ENCODE results near the gene NR6A1.

GRCh38 chr9:124747065-124747464, 24.0 kb downstream of the NR6A1 start:
- TF ChIP-seq CTCF (conservative IDR thresholded peaks at IDR 0.05; ENCODE audit: low read depth in 2 of 2) (no peak), EZH2phosphoT487 (IDR thresholded peaks at IDR 0.05; ENCODE audit: unreplicated experiment) (no peak), POLR2AphosphoS5 (IDR thresholded peaks at IDR 0.05; ENCODE audit: low read depth) (no peak), ZNF114 (CRISPR knock-in tag; IDR thresholded peaks at IDR 0.05) (no peak), EZH2 (IDR thresholded peaks at IDR 0.05; ENCODE audit: low read depth, unreplicated experiment) (no peak), NANOG (IDR thresholded peaks at IDR 0.05; ENCODE audit: borderline replicate concordance) (no peak), CREB1 (CRISPR knock-in tag; IDR thresholded peaks at IDR 0.05; ENCODE audit: low read depth) (no peak), JUNB (IDR thresholded peaks at IDR 0.05; ENCODE audit: unreplicated experiment) (no peak)
- TF ChIP-seq, protein P1, sequence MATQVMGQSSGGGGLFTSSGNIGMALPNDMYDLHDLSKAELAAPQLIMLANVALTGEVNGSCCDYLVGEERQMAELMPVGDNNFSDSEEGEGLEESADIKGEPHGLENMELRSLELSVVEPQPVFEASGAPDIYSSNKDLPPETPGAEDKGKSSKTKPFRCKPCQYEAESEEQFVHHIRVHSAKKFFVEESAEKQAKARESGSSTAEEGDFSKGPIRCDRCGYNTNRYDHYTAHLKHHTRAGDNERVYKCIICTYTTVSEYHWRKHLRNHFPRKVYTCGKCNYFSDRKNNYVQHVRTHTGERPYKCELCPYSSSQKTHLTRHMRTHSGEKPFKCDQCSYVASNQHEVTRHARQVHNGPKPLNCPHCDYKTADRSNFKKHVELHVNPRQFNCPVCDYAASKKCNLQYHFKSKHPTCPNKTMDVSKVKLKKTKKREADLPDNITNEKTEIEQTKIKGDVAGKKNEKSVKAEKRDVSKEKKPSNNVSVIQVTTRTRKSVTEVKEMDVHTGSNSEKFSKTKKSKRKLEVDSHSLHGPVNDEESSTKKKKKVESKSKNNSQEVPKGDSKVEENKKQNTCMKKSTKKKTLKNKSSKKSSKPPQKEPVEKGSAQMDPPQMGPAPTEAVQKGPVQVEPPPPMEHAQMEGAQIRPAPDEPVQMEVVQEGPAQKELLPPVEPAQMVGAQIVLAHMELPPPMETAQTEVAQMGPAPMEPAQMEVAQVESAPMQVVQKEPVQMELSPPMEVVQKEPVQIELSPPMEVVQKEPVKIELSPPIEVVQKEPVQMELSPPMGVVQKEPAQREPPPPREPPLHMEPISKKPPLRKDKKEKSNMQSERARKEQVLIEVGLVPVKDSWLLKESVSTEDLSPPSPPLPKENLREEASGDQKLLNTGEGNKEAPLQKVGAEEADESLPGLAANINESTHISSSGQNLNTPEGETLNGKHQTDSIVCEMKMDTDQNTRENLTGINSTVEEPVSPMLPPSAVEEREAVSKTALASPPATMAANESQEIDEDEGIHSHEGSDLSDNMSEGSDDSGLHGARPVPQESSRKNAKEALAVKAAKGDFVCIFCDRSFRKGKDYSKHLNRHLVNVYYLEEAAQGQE (IDR thresholded peaks at IDR 0.05; ENCODE audit: unreplicated experiment): no peak
- TF ChIP-seq, protein P2, sequence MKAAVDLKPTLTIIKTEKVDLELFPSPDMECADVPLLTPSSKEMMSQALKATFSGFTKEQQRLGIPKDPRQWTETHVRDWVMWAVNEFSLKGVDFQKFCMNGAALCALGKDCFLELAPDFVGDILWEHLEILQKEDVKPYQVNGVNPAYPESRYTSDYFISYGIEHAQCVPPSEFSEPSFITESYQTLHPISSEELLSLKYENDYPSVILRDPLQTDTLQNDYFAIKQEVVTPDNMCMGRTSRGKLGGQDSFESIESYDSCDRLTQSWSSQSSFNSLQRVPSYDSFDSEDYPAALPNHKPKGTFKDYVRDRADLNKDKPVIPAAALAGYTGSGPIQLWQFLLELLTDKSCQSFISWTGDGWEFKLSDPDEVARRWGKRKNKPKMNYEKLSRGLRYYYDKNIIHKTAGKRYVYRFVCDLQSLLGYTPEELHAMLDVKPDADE (IDR thresholded peaks at IDR 0.05): no peak
- TF ChIP-seq, protein P3, sequence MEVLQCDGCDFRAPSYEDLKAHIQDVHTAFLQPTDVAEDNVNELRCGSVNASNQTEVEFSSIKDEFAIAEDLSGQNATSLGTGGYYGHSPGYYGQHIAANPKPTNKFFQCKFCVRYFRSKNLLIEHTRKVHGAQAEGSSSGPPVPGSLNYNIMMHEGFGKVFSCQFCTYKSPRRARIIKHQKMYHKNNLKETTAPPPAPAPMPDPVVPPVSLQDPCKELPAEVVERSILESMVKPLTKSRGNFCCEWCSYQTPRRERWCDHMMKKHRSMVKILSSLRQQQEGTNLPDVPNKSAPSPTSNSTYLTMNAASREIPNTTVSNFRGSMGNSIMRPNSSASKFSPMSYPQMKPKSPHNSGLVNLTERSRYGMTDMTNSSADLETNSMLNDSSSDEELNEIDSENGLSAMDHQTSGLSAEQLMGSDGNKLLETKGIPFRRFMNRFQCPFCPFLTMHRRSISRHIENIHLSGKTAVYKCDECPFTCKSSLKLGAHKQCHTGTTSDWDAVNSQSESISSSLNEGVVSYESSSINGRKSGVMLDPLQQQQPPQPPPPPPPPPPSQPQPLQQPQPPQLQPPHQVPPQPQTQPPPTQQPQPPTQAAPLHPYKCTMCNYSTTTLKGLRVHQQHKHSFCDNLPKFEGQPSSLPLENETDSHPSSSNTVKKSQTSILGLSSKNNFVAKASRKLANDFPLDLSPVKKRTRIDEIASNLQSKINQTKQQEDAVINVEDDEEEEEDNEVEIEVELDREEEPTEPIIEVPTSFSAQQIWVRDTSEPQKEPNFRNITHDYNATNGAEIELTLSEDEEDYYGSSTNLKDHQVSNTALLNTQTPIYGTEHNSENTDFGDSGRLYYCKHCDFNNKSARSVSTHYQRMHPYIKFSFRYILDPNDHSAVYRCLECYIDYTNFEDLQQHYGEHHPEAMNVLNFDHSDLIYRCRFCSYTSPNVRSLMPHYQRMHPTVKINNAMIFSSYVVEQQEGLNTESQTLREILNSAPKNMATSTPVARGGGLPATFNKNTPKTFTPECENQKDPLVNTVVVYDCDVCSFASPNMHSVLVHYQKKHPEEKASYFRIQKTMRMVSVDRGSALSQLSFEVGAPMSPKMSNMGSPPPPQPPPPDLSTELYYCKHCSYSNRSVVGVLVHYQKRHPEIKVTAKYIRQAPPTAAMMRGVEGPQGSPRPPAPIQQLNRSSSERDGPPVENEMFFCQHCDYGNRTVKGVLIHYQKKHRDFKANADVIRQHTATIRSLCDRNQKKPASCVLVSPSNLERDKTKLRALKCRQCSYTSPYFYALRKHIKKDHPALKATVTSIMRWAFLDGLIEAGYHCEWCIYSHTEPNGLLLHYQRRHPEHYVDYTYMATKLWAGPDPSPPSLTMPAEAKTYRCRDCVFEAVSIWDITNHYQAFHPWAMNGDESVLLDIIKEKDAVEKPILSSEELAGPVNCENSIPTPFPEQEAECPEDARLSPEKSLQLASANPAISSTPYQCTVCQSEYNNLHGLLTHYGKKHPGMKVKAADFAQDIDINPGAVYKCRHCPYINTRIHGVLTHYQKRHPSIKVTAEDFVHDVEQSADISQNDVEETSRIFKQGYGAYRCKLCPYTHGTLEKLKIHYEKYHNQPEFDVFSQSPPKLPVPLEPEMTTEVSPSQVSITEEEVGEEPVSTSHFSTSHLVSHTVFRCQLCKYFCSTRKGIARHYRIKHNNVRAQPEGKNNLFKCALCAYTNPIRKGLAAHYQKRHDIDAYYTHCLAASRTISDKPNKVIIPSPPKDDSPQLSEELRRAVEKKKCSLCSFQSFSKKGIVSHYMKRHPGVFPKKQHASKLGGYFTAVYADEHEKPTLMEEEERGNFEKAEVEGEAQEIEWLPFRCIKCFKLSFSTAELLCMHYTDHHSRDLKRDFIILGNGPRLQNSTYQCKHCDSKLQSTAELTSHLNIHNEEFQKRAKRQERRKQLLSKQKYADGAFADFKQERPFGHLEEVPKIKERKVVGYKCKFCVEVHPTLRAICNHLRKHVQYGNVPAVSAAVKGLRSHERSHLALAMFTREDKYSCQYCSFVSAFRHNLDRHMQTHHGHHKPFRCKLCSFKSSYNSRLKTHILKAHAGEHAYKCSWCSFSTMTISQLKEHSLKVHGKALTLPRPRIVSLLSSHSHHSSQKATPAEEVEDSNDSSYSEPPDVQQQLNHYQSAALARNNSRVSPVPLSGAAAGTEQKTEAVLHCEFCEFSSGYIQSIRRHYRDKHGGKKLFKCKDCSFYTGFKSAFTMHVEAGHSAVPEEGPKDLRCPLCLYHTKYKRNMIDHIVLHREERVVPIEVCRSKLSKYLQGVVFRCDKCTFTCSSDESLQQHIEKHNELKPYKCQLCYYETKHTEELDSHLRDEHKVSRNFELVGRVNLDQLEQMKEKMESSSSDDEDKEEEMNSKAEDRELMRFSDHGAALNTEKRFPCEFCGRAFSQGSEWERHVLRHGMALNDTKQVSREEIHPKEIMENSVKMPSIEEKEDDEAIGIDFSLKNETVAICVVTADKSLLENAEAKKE (CRISPR knock-in tag; IDR thresholded peaks at IDR 0.05): no peak
